Measurements from ENCODE around the gene RPP25. TPM values are rescaled to one million over a fixed set of nuclear protein-coding genes. Genes with fewer than 3 reads are reported as not detected.

Gene RPP25
- total RNA-seq, 1 experiment from 2014 or later, result 1.9 TPM

Small RNA genes within 50 kb of the gene (small RNA-seq; reads per million reads assigned to genes)
- gene RF00019, result 0 reads per million in 2 experiments

Other genes starting within 250 kb of the RPP25 start
- 2.7 and 5.7 TPM in 2 replicates for gene CYP1A1, start 231.2 kb downstream of the RPP25 start, total RNA-seq (2014; rRNA removed; shearing (Covaris generic))
- gene CYP1A2, start 207.9 kb downstream of the RPP25 start, total RNA-seq (2014; rRNA removed; shearing (Covaris generic)), result not detected in 2 replicates
- 20.7 and 21.5 TPM in 2 replicates for gene CSK, start 174.7 kb downstream of the RPP25 start, total RNA-seq (2014; rRNA removed; shearing (Covaris generic))
- not detected in 2 replicates for gene LMAN1L, start 143.9 kb downstream of the RPP25 start, total RNA-seq (2014; rRNA removed; shearing (Covaris generic))
- gene CPLX3, start 130.1 kb downstream of the RPP25 start, total RNA-seq (2014; rRNA removed; shearing (Covaris generic)), result not detected in 2 replicates
- 47.2 and 47.6 TPM in 2 replicates for gene ULK3, start 113.6 kb downstream of the RPP25 start, total RNA-seq (2014; rRNA removed; shearing (Covaris generic))
- gene SCAMP2, start 83.4 kb downstream of the RPP25 start, total RNA-seq (2014; rRNA removed; shearing (Covaris generic)), result 14.2 and 24.4 TPM in 2 replicates
- gene MPI, start 66.7 kb downstream of the RPP25 start, total RNA-seq (2014; rRNA removed; shearing (Covaris generic)), result 70.2 and 93.5 TPM in 2 replicates
- 38.4 and 41.2 TPM in 2 replicates for gene FAM219B, start 49.9 kb downstream of the RPP25 start, total RNA-seq (2014; rRNA removed; shearing (Covaris generic))
- gene COX5A, start 18.7 kb downstream of the RPP25 start, total RNA-seq (2014; rRNA removed; shearing (Covaris generic)), result 124 and 133 TPM in 2 replicates
- gene SCAMP5, start 38.8 kb upstream of the RPP25 start, total RNA-seq (2014; rRNA removed; shearing (Covaris generic)), result 3.4 and 5.4 TPM in 2 replicates
- gene PPCDC, start 66.8 kb upstream of the RPP25 start, total RNA-seq (2014; rRNA removed; shearing (Covaris generic)), result 12.0 and 12.1 TPM in 2 replicates
- gene C15orf39, start 245.1 kb upstream of the RPP25 start, total RNA-seq (2014; rRNA removed; shearing (Covaris generic)), result 10.1 and 12.6 TPM in 2 replicates

All from SK-MEL-5 (cell line).